GM23338 (cell line): ENCODE data around the gene ZMYND12. TPM values are rescaled to one million over a fixed set of nuclear protein-coding genes. Genes with fewer than 3 reads are reported as not detected.
A peak's percentile ranks its signal among the peaks of the same experiment; 100 is the strongest.

Experiments used
- ATAC-seq: fragments of 200-7000 bp; cut with Tn5 transposase; 3 replicates; pipeline ENCODE4 v1.9.1; 2020
- DNase-seq: peaks from one replicate; pipeline ENCODE4 v3.0.0-alpha.2; 2015; ENCODE audit warnings: low spot score
- H2AFZ ChIP-seq: fragments of 200-600 bp; sonication (generic); 2 replicates; pipeline ENCODE4 v1.8.0; 2016; ENCODE audit warnings: antibody characterized with exemption, mild to moderate bottlenecking, moderate library complexity
- H3F3A ChIP-seq: fragments of 200-600 bp; sonication (generic); replicated peaks from 2 replicates; pipeline ENCODE4 v1.8.0; 2017; ENCODE audit warnings: antibody characterized with exemption, mixed run types, low read depth
- H3K27ac ChIP-seq: fragments of 200-600 bp; sonication (generic); 2 replicates; pipeline ENCODE4 v1.6.1; 2016; ENCODE audit warnings: low read depth
- H3K27me3 ChIP-seq: fragments of 200-600 bp; sonication (generic); 2 replicates; pipeline ENCODE4 v1.8.0; 2016; ENCODE audit warnings: mild to moderate bottlenecking, mixed run types, moderate library complexity; ENCODE audit not compliant: insufficient read depth
- H3K36me3 ChIP-seq: fragments of 200-600 bp; sonication (generic); 2 replicates; pipeline ENCODE4 v1.8.0; 2016; ENCODE audit warnings: mild to moderate bottlenecking; ENCODE audit not compliant: insufficient read depth
- H3K4me1 ChIP-seq: fragments of 200-600 bp; sonication (generic); 2 replicates; pipeline ENCODE4 v1.8.0; 2016; ENCODE audit warnings: mild to moderate bottlenecking, moderate library complexity; ENCODE audit not compliant: insufficient read depth
- H3K4me2 ChIP-seq: fragments of 200-600 bp; sonication (generic); 2 replicates; pipeline ENCODE4 v1.7.1; 2017; ENCODE audit warnings: mixed run types
- H3K4me3 ChIP-seq: fragments of 200-600 bp; sonication (generic); 2 replicates; pipeline ENCODE4 v1.6.1; 2016; ENCODE audit warnings: mixed run types
- H3K79me2 ChIP-seq: fragments of 200-600 bp; sonication (generic); replicated peaks from 2 replicates; pipeline ENCODE4 v1.8.0; 2017; ENCODE audit warnings: mild to moderate bottlenecking; ENCODE audit not compliant: insufficient read depth
- H3K9me2 ChIP-seq: fragments of 200-600 bp; sonication (generic); 2 replicates; pipeline ENCODE4 v1.8.0; 2017; ENCODE audit not compliant: insufficient read depth
- H4K20me1 ChIP-seq: fragments of 200-600 bp; sonication (generic); replicated peaks from 2 replicates; pipeline ENCODE4 v1.8.0; 2017; ENCODE audit warnings: mild to moderate bottlenecking; ENCODE audit not compliant: insufficient read depth
- H3K27ac Mint-ChIP-seq: 2 replicates; pipeline ENCODE4 v1.8.0; 2020; ENCODE audit warnings: inconsistent platforms, mild to moderate bottlenecking, moderate library complexity, mixed read lengths
- H3K27me3 Mint-ChIP-seq: 3 replicates; pipeline ENCODE4 v1.8.0; 2022; ENCODE audit warnings: low read depth, mild to moderate bottlenecking, moderate library complexity, mixed read lengths, inconsistent platforms; ENCODE audit not compliant: insufficient read depth, poor library complexity
- H3K36me3 Mint-ChIP-seq: 3 replicates; pipeline ENCODE4 v1.8.0; 2021; ENCODE audit warnings: low read depth, mild to moderate bottlenecking, inconsistent platforms, moderate library complexity, mixed read lengths
- H3K4me1 Mint-ChIP-seq: 3 replicates; pipeline ENCODE4 v1.8.0; 2020; ENCODE audit warnings: mild to moderate bottlenecking, inconsistent platforms, mixed read lengths
- H3K4me3 Mint-ChIP-seq: 3 replicates; pipeline ENCODE4 v1.8.0; 2021; ENCODE audit warnings: moderate library complexity, mild to moderate bottlenecking, inconsistent platforms, mixed read lengths
- H3K9me3 Mint-ChIP-seq: 3 replicates; pipeline ENCODE4 v1.8.0; 2020; ENCODE audit warnings: moderate library complexity, mild to moderate bottlenecking, inconsistent platforms, mixed read lengths
- CREB1 ChIP-seq: fragments of 250-450 bp; sonication (Bioruptor Pico); IDR thresholded peaks from 2 replicates; pipeline ENCODE4 v1.5.0; 2020; ENCODE audit warnings: low read depth, mild to moderate bottlenecking, moderate library complexity
- EZH2 ChIP-seq: fragments of 200-600 bp; sonication (generic); IDR thresholded peaks from one replicate; pipeline ENCODE4 v1.8.0; 2017; ENCODE audit warnings: antibody characterized with exemption, mild to moderate bottlenecking, low read depth; ENCODE audit not compliant: unreplicated experiment
- NANOG ChIP-seq: IDR thresholded peaks from 2 replicates; pipeline ENCODE4 v1.6.1; 2016; ENCODE audit warnings: antibody characterized with exemption, borderline replicate concordance
- STAT1 ChIP-seq: IDR thresholded peaks from one replicate; pipeline ENCODE4 v1.6.1; 2016; ENCODE audit warnings: antibody characterized with exemption; ENCODE audit not compliant: unreplicated experiment
- ZNF114 ChIP-seq: fragments of 250-450 bp; sonication (Bioruptor Pico); IDR thresholded peaks from 2 replicates; pipeline ENCODE4 v1.5.0; 2020; ENCODE audit warnings: mild to moderate bottlenecking, moderate library complexity
- polyA plus RNA-seq: library from polyadenylated mRNA; unstranded; fragments of >200 nt; fragmentation: Nextera tagmentation; extraction: Ambion mirVana; gene quantifications from 2 replicates; pipeline ENCODE4 v1.2.1, GENCODE V29; 2016
- total RNA-seq: library from RNA; depleted of rRNA; stranded (reverse); fragments of >200 nt; shearing (Covaris generic); gene quantifications from 2 replicates; pipeline ENCODE4 v1.2.3, GENCODE V29; 2014
- TF ChIP-seq, protein P1 (sequence below), 2 experiments: fragments of 200-600 bp in 1 of 2; sonication (generic) in 1 of 2; conservative IDR thresholded peaks; 2 replicates each; pipeline versions ENCODE4 v1.5.1 to v1.6.1; 2016 to 2017; ENCODE audit warnings: antibody characterized with exemption in 2 of 2, low read depth in 2 of 2, mild to moderate bottlenecking in 2 of 2, moderate library complexity in 1 of 2
- TF ChIP-seq, protein P2 (sequence below): IDR thresholded peaks from 2 replicates; pipeline ENCODE4 v1.6.1; 2016; ENCODE audit warnings: antibody characterized with exemption
- TF ChIP-seq, protein P3 (sequence below): fragments of 250-450 bp; sonication (Bioruptor Pico); IDR thresholded peaks from 2 replicates; pipeline ENCODE4 v1.5.0; 2020; ENCODE audit warnings: mild to moderate bottlenecking, moderate library complexity

ZMYND12 gene
- total and polyA plus RNA-seq, 2 experiments from 2014 or later: 0.16 to 0.63 TPM

DNA sequence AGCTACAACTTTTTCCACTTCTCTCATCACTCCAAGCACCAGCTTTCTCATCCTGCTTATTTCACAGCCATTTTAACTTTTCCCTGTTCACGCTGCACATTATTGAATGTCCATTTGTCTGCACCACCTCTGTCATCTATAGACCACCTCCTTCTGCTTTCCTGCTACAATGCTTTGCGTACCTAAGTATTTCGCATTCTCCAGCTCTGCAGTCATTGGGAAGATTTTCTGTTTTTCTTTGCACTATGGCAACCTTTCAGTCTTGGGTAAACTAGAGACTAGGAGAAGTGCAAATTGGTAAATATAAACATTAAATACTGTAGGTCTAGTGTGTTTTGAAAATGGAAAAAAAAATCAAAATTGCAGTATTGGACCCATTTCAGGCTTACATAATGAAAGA lies 8.1 kb upstream of the ZMYND12 start (continued):
- TF ChIP-seq, protein P1, sequence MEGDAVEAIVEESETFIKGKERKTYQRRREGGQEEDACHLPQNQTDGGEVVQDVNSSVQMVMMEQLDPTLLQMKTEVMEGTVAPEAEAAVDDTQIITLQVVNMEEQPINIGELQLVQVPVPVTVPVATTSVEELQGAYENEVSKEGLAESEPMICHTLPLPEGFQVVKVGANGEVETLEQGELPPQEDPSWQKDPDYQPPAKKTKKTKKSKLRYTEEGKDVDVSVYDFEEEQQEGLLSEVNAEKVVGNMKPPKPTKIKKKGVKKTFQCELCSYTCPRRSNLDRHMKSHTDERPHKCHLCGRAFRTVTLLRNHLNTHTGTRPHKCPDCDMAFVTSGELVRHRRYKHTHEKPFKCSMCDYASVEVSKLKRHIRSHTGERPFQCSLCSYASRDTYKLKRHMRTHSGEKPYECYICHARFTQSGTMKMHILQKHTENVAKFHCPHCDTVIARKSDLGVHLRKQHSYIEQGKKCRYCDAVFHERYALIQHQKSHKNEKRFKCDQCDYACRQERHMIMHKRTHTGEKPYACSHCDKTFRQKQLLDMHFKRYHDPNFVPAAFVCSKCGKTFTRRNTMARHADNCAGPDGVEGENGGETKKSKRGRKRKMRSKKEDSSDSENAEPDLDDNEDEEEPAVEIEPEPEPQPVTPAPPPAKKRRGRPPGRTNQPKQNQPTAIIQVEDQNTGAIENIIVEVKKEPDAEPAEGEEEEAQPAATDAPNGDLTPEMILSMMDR (conservative IDR thresholded peaks at IDR 0.05; ENCODE audit: low read depth in 2 of 2): no peak

DNA sequence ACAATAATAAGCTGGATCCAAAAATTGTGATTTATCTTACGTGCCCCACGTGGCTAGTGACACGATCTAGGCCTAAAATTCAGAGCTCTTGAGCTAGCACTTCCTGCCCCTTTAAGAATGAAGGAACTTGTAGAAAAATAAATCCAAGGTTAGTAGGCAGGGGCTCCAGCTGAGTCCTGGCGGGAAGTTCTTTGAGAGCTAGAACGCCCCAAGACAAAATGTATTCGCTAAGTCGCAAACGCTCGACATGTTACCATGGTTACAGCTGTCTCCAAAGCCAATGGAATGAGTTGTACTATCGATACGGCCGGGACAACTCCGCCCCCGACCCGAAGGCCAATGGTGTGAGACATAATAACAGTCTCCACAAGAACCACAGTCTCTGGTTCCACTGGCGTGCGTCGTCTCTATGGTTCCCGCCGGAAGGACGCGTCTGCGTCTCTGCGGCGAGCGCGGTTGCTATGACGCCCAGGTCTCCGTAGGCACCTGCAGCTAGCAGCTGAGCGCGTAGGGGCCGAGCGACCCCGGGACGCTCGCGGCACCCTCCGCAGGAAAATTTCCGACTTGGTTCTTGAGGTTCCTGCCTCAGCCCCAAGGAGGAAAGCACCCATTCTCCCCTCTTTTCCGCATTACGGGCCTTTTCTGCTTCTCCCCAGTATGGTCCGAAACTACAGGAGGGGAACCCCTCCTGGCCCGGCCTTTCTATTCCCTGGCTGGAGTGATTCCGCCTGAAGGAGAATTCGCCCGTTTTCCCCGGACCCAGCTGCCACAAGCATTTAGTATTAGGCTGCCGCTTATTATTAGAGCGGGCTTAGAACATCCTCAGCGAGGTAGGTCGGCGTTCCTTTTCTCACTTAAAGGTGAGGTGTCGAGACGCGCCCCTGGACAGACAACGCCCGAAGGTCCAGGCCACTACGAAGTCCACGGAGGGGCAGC lies 7.3 kb upstream of the ZMYND12 start, which contains the start of gene CCDC30:
TSS of gene CCDC30 (plus strand) at position 459 of the 936 bp plus-strand sequence. CDS start 17,266 bp downstream, outside the sequence.
- Histone ChIP-seq H3K4me2 (peak within 1 kb of the TSS; percentile 94), H2AFZ (peak within 1 kb of the TSS; percentile 93), H3K9me2 (no peaks in the 10 kb centered on the region), H3K27ac (peak within 1 kb of the TSS; percentile 22; the same call in 1 of the 2 replicates), H3K4me3 (peak within 1 kb of the TSS; percentile 64), H3K79me2 (peaks cover 8% of the 10 kb centered on the region; the same call in 1 of the 2 replicates), H4K20me1 (no peaks in the 10 kb centered on the region), H3K36me3 (no peaks in the 10 kb centered on the region; the same call in 1 of the 2 replicates), H3K27me3 (peaks cover 7% of the 10 kb centered on the region; the same call in 1 of the 2 replicates), H3F3A (no peaks in the 10 kb centered on the region), H3K4me1 (peaks cover 8% of the 10 kb centered on the region)
- no peaks in the 10 kb centered on the region for H3K27me3 Mint-ChIP-seq
- ATAC-seq: peak; percentile 99
- DNase-seq: peak; percentile 99
- peaks cover 12% of the 10 kb centered on the region for H3K4me1 Mint-ChIP-seq
- peak within 1 kb of the TSS; percentile 90 for H3K4me3 Mint-ChIP-seq
- H3K36me3 Mint-ChIP-seq: peaks cover 17% of the 10 kb centered on the region
- H3K9me3 Mint-ChIP-seq: no peaks in the 10 kb centered on the region
- peak within 1 kb of the TSS; percentile 89 for H3K27ac Mint-ChIP-seq
- no peak for TF ChIP-seq NANOG
- TF ChIP-seq ZNF114 (CRISPR knock-in tag): no peak
- TF ChIP-seq EZH2: no peak
- TF ChIP-seq CREB1 (CRISPR knock-in tag): peak; percentile 61
- TF ChIP-seq, protein P2, sequence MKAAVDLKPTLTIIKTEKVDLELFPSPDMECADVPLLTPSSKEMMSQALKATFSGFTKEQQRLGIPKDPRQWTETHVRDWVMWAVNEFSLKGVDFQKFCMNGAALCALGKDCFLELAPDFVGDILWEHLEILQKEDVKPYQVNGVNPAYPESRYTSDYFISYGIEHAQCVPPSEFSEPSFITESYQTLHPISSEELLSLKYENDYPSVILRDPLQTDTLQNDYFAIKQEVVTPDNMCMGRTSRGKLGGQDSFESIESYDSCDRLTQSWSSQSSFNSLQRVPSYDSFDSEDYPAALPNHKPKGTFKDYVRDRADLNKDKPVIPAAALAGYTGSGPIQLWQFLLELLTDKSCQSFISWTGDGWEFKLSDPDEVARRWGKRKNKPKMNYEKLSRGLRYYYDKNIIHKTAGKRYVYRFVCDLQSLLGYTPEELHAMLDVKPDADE: peak; percentile 33; the same call in 1 of the 2 replicates
- TF ChIP-seq STAT1: no peak
- TF ChIP-seq, protein P3, sequence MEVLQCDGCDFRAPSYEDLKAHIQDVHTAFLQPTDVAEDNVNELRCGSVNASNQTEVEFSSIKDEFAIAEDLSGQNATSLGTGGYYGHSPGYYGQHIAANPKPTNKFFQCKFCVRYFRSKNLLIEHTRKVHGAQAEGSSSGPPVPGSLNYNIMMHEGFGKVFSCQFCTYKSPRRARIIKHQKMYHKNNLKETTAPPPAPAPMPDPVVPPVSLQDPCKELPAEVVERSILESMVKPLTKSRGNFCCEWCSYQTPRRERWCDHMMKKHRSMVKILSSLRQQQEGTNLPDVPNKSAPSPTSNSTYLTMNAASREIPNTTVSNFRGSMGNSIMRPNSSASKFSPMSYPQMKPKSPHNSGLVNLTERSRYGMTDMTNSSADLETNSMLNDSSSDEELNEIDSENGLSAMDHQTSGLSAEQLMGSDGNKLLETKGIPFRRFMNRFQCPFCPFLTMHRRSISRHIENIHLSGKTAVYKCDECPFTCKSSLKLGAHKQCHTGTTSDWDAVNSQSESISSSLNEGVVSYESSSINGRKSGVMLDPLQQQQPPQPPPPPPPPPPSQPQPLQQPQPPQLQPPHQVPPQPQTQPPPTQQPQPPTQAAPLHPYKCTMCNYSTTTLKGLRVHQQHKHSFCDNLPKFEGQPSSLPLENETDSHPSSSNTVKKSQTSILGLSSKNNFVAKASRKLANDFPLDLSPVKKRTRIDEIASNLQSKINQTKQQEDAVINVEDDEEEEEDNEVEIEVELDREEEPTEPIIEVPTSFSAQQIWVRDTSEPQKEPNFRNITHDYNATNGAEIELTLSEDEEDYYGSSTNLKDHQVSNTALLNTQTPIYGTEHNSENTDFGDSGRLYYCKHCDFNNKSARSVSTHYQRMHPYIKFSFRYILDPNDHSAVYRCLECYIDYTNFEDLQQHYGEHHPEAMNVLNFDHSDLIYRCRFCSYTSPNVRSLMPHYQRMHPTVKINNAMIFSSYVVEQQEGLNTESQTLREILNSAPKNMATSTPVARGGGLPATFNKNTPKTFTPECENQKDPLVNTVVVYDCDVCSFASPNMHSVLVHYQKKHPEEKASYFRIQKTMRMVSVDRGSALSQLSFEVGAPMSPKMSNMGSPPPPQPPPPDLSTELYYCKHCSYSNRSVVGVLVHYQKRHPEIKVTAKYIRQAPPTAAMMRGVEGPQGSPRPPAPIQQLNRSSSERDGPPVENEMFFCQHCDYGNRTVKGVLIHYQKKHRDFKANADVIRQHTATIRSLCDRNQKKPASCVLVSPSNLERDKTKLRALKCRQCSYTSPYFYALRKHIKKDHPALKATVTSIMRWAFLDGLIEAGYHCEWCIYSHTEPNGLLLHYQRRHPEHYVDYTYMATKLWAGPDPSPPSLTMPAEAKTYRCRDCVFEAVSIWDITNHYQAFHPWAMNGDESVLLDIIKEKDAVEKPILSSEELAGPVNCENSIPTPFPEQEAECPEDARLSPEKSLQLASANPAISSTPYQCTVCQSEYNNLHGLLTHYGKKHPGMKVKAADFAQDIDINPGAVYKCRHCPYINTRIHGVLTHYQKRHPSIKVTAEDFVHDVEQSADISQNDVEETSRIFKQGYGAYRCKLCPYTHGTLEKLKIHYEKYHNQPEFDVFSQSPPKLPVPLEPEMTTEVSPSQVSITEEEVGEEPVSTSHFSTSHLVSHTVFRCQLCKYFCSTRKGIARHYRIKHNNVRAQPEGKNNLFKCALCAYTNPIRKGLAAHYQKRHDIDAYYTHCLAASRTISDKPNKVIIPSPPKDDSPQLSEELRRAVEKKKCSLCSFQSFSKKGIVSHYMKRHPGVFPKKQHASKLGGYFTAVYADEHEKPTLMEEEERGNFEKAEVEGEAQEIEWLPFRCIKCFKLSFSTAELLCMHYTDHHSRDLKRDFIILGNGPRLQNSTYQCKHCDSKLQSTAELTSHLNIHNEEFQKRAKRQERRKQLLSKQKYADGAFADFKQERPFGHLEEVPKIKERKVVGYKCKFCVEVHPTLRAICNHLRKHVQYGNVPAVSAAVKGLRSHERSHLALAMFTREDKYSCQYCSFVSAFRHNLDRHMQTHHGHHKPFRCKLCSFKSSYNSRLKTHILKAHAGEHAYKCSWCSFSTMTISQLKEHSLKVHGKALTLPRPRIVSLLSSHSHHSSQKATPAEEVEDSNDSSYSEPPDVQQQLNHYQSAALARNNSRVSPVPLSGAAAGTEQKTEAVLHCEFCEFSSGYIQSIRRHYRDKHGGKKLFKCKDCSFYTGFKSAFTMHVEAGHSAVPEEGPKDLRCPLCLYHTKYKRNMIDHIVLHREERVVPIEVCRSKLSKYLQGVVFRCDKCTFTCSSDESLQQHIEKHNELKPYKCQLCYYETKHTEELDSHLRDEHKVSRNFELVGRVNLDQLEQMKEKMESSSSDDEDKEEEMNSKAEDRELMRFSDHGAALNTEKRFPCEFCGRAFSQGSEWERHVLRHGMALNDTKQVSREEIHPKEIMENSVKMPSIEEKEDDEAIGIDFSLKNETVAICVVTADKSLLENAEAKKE (CRISPR knock-in tag): no peak
